H7 (cell line): ENCODE results near the gene CELA1. TPM values are rescaled to one million over a fixed set of nuclear protein-coding genes. Genes with fewer than 3 reads are reported as not detected.

Experiments used
- DNase-seq: peaks from one replicate; pipeline ENCODE4 v3.0.0; 2012
- H3K27me3 ChIP-seq: 2 replicates; pipeline ENCODE4 v1.6.0; 2011; ENCODE audit warnings: mild to moderate bottlenecking, low read length; ENCODE audit not compliant: control insufficient read depth, insufficient read depth
- H3K36me3 ChIP-seq: replicated peaks from 2 replicates; pipeline ENCODE4 v1.5.1; 2011; ENCODE audit warnings: low read length; ENCODE audit not compliant: control insufficient read depth, insufficient read depth
- H3K4me3 ChIP-seq: 2 replicates; pipeline ENCODE4 v1.5.1; 2011; ENCODE audit warnings: low read depth, mild to moderate bottlenecking, control low read depth, low read length, moderate library complexity; ENCODE audit not compliant: insufficient read depth
- total RNA-seq: library from RNA; depleted of rRNA; stranded (reverse); fragments of >200 nt; shearing (Covaris generic); gene quantifications from 2 replicates; pipeline ENCODE4 v1.2.3, GENCODE V29; 2014; rRNA removed

Gene CELA1
- total RNA-seq, 1 experiment from 2014 or later = not detected

- no peak for DNase-seq
- Histone ChIP-seq H3K27me3 (no peaks in the 10 kb centered on the region), H3K4me3 (no peak overlapping the region)
Observed at GRCh38 chr12:51285843-51286242, 60.6 kb downstream of the CELA1 start.

GRCh38 chr12:51281202-51281924, 65.1 kb downstream of the CELA1 start:
- H3K36me3 ChIP-seq = no peaks in the 10 kb centered on the region
- H3K4me3 ChIP-seq = no peak overlapping the region
- no peak for DNase-seq
- no peaks in the 10 kb centered on the region for H3K27me3 ChIP-seq

More at GRCh38 chr12:51285843-51286242, 60.6 kb downstream of the CELA1 start:
- no peaks in the 10 kb centered on the region for H3K36me3 ChIP-seq

Other genes starting within 250 kb of the CELA1 start
- gene TFCP2, start 173.5 kb downstream of the CELA1 start, total RNA-seq = 11.8 and 16.0 TPM in 2 replicates
- gene POU6F1, start 128.6 kb downstream of the CELA1 start, total RNA-seq = 8.3 and 11.8 TPM in 2 replicates
- 47.1 and 56.8 TPM in 2 replicates for gene DAZAP2, start 107.9 kb downstream of the CELA1 start, total RNA-seq
- 10.1 and 11.9 TPM in 2 replicates for gene SMAGP, start 76.3 kb downstream of the CELA1 start, total RNA-seq
- 0.14 TPM in 1 of 2 replicates, not detected in the other for gene BIN2, start 22.5 kb downstream of the CELA1 start, total RNA-seq
- gene GALNT6, start 44.7 kb upstream of the CELA1 start, total RNA-seq = 22.8 and 37.0 TPM in 2 replicates
- gene SLC4A8, start 78.2 kb upstream of the CELA1 start, total RNA-seq = 3.9 and 4.6 TPM in 2 replicates
- 3.9 and 4.8 TPM in 2 replicates for gene SCN8A, start 244.6 kb upstream of the CELA1 start, total RNA-seq